ENCODE measurements around the gene ANKRD12.
A peak's percentile ranks its signal among the peaks of the same experiment; 100 is the strongest.

ANKRD12 gene

GRCh38 chr18:9133225-9133624, 3.4 kb upstream of the ANKRD12 start:
- no peak overlapping the region for H3K4me3 ChIP-seq (replicated peaks in 1 of 2; ENCODE audit: low read depth in 2 of 2, low read length in 2 of 2)
- DNase-seq (ENCODE audit: low read depth in 2 of 2), result no peak
- no peak for TF ChIP-seq CTCF (IDR thresholded peaks at IDR 0.05; ENCODE audit: low read depth, low read length)

GRCh38 chr18:9135081-9135911, 1.3 kb upstream of the ANKRD12 start:
- no peak for TF ChIP-seq CTCF (IDR thresholded peaks at IDR 0.05; ENCODE audit: low read depth, low read length)
- no peak for DNase-seq (ENCODE audit: low read depth in 2 of 2)
- H3K4me3 ChIP-seq (replicated peaks in 1 of 2; ENCODE audit: low read depth in 2 of 2, low read length in 2 of 2), result peak overlapping the region; percentile 68 to 83

- no peak for TF ChIP-seq CTCF (IDR thresholded peaks at IDR 0.05; ENCODE audit: low read depth, low read length)
- peak in 1 of 2 donors; percentile 31 for DNase-seq (ENCODE audit: low read depth in 2 of 2)
- H3K4me3 ChIP-seq (replicated peaks in 1 of 2; ENCODE audit: low read depth in 2 of 2, low read length in 2 of 2), result peak overlapping the region; percentile 68 to 83
These were observed 668 bp upstream of the ANKRD12 start for GRCh38 chr18:9135912-9136314.

GRCh38 chr18:9137168-9138066, 836 bp downstream of the ANKRD12 start:
- DNase-seq (ENCODE audit: low read depth in 2 of 2), result peak; percentile 81 to 89
- peak overlapping the region; percentile 83 to 86 for H3K4me3 ChIP-seq (replicated peaks in 1 of 2; ENCODE audit: low read depth in 2 of 2, low read length in 2 of 2)
- no peak for TF ChIP-seq CTCF (IDR thresholded peaks at IDR 0.05; ENCODE audit: low read depth, low read length)

GRCh38 chr18:9139400-9140039, 2.9 kb downstream of the ANKRD12 start:
- TF ChIP-seq CTCF (IDR thresholded peaks at IDR 0.05; ENCODE audit: low read depth, low read length), result no peak
- no peak for DNase-seq (ENCODE audit: low read depth in 2 of 2)
- H3K4me3 ChIP-seq (replicated peaks in 1 of 2; ENCODE audit: low read depth in 2 of 2, low read length in 2 of 2), result peak overlapping the region in 1 of 2 donors; percentile 83

GRCh38 chr18:9140381-9140780, 3.8 kb downstream of the ANKRD12 start:
- DNase-seq (ENCODE audit: low read depth in 2 of 2), result no peak
- H3K4me3 ChIP-seq (replicated peaks in 1 of 2; ENCODE audit: low read depth in 2 of 2, low read length in 2 of 2), result peak overlapping the region in 1 of 2 donors; percentile 83
- TF ChIP-seq CTCF (IDR thresholded peaks at IDR 0.05; ENCODE audit: low read depth, low read length), result no peak
